Loucy (cell line): ENCODE data around the gene ANKS3.

Experiments
- H2AFZ ChIP-seq: fragments of 200-600 bp; sonication (generic); 2 replicates; pipeline ENCODE4 v1.6.0; 2016; ENCODE audit warnings: antibody characterized with exemption, mild to moderate bottlenecking, low read length, moderate library complexity
- H3F3A ChIP-seq: fragments of 200-600 bp; 2 replicates; pipeline ENCODE4 v1.6.0; 2016; ENCODE audit warnings: antibody characterized with exemption, low read depth, mild to moderate bottlenecking
- H3K27me3 ChIP-seq: fragments of 200-600 bp; sonication (generic); 2 replicates; pipeline ENCODE4 v1.6.1; 2014; ENCODE audit warnings: low read length, mild to moderate bottlenecking; ENCODE audit not compliant: insufficient read depth, poor library complexity, severe bottlenecking
- H3K36me3 ChIP-seq: fragments of 200-600 bp; sonication (generic); 2 replicates; pipeline ENCODE4 v1.6.1; 2016; ENCODE audit warnings: low read length; ENCODE audit not compliant: insufficient read depth
- H3K4me1 ChIP-seq: fragments of 200-600 bp; sonication (generic); 2 replicates; pipeline ENCODE4 v1.5.1; 2014; ENCODE audit warnings: low read length, mild to moderate bottlenecking; ENCODE audit not compliant: insufficient read depth, poor library complexity, severe bottlenecking
- H3K4me2 ChIP-seq: fragments of 200-600 bp; sonication (generic); 2 replicates; pipeline ENCODE4 v1.6.0; 2014; ENCODE audit warnings: antibody characterized with exemption, low read length, low read depth, mild to moderate bottlenecking; ENCODE audit not compliant: poor library complexity, severe bottlenecking
- H3K4me3 ChIP-seq: fragments of 200-600 bp; sonication (generic); 2 replicates; pipeline ENCODE4 v1.5.1; 2014; ENCODE audit warnings: low read length, mild to moderate bottlenecking, mixed read lengths; ENCODE audit not compliant: poor library complexity, severe bottlenecking
- H3K79me2 ChIP-seq: fragments of 200-600 bp; sonication (generic); 2 replicates; pipeline ENCODE4 v1.6.1; 2014; ENCODE audit warnings: low read length; ENCODE audit not compliant: insufficient read depth
- H3K9ac ChIP-seq: fragments of 200-600 bp; sonication (generic); 2 replicates; pipeline ENCODE4 v1.6.0; 2014; ENCODE audit warnings: mild to moderate bottlenecking, low read depth, low read length, moderate library complexity; ENCODE audit not compliant: poor library complexity, severe bottlenecking
- H3K9me2 ChIP-seq: fragments of 200-600 bp; sonication (generic); replicated peaks from 2 replicates; pipeline ENCODE4 v1.6.1; 2016; ENCODE audit warnings: low read depth, low read length, mixed read lengths
- H3K9me3 ChIP-seq: fragments of 200-600 bp; sonication (generic); 2 replicates; pipeline ENCODE4 v1.6.1; 2014; ENCODE audit warnings: mild to moderate bottlenecking, antibody characterized with exemption, low read length, low read depth; ENCODE audit not compliant: insufficient read depth
- H4K20me1 ChIP-seq: fragments of 200-600 bp; sonication (generic); 2 replicates; pipeline ENCODE4 v1.6.0; 2014; ENCODE audit warnings: antibody characterized with exemption, low read length, mild to moderate bottlenecking; ENCODE audit not compliant: insufficient read depth, poor library complexity, severe bottlenecking
- CTCF ChIP-seq: fragments of 200-600 bp; sonication (generic); conservative IDR thresholded peaks from 2 replicates; pipeline ENCODE4 v1.5.1; 2014; ENCODE audit warnings: mild to moderate bottlenecking, antibody characterized with exemption, low read length
- EZH2phosphoT487 ChIP-seq: fragments of 200-600 bp; IDR thresholded peaks from 2 replicates; pipeline ENCODE4 v1.6.1; 2018; ENCODE audit warnings: antibody characterized with exemption, mild to moderate bottlenecking, moderate library complexity, borderline replicate concordance

Gene ANKS3

GRCh38 chr16:4700380-4700996 lies 33.6 kb downstream of the ANKS3 start:
- no peaks in the 10 kb centered on the region for H3K27me3 ChIP-seq

DNA sequence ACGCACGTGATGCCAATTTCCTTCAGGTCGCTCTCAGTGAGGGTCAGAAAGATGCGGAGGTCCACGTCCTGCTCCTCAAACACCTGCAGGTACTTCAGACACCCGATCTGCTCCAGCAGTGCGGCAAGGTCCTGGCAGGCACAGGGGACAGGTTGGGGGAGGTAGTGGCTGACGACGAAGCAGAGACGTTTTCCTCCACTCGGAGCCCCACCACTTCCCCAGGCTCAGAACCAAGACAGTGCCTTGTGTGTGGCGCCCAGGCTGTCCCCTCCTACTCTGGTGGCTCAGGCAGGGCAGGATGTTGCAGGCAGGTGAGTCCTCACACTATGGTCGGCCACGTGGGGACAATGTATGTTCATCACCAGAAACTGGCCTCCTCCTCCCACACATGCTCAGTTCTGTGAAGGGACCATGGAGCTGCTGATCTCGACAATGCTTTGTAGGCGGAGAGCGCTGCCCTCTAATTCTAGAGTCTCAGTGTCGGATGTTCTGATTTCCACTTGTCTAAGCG lies 35.0 kb downstream of the ANKS3 start:
- Histone ChIP-seq H3K4me2 (no peak overlapping the region), H3K4me1 (no peaks in the 10 kb centered on the region), H3K9me2 (no peaks in the 10 kb centered on the region), H3K79me2 (peaks cover 5% of the 10 kb centered on the region; the same call in 1 of the 2 replicates), H3F3A (no peaks in the 10 kb centered on the region), H3K4me3 (no peak overlapping the region), H3K9me3 (no peaks in the 10 kb centered on the region), H3K9ac (no peak overlapping the region), H3K27me3 (no peaks in the 10 kb centered on the region), H2AFZ (no peak overlapping the region), H4K20me1 (no peaks in the 10 kb centered on the region), H3K36me3 (no peaks in the 10 kb centered on the region)
- TF ChIP-seq EZH2phosphoT487, result no peak
- TF ChIP-seq CTCF, result no peak

More at GRCh38 chr16:4700380-4700996, 33.6 kb downstream of the ANKS3 start:
- Histone ChIP-seq H3K9ac (no peak overlapping the region), H3K4me3 (no peak overlapping the region), H2AFZ (no peak overlapping the region), H3F3A (no peaks in the 10 kb centered on the region), H3K79me2 (no peaks in the 10 kb centered on the region), H3K4me2 (no peak overlapping the region), H3K9me3 (no peaks in the 10 kb centered on the region), H3K36me3 (no peaks in the 10 kb centered on the region), H3K4me1 (no peaks in the 10 kb centered on the region), H3K9me2 (no peaks in the 10 kb centered on the region), H4K20me1 (no peaks in the 10 kb centered on the region)
- no peak for TF ChIP-seq CTCF
- TF ChIP-seq EZH2phosphoT487, result no peak

DNA sequence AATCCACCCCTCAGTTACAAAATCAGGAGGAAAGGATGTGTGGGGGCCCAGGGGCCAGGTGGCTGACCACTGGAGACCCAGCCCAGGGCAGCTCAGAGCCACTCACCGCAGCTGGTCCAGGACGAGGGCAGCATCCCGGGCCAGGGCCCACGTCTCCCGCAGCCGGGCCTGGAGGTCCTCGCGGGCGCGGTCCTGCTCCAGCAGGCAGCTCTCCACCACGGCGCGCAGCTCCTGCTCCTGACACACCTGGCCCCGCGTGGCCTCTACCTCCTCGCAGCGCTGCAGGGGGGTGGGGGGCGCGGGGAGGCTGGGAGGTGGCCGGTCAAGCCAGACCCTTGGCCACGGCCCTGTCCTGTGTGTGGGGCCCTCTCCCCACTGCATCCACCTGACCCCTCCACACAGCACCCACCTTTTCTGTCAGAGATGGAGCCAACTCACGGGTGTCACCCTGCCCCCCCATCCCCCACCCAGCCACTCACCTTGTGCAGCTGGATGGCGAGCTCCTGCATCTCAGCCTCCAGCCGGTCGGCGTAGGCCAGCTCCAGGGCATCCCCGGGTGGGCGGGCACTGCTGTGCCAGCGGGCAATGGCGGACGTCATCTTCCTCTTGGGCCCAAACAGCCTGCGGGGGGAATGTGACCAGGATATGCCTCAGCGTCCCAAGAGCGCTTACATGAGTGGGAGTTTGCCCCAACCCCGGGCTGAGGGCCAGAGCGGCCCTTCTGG lies 35.6 kb downstream of the ANKS3 start:
- no peaks in the 10 kb centered on the region for H3K4me1 ChIP-seq
- H3K79me2 ChIP-seq, result peaks cover 5% of the 10 kb centered on the region; the same call in 1 of the 2 replicates
- TF ChIP-seq CTCF, result no peak
- no peak for TF ChIP-seq EZH2phosphoT487
- no peak overlapping the region for H3K9ac ChIP-seq
- no peaks in the 10 kb centered on the region for H3F3A ChIP-seq
- H3K9me2 ChIP-seq, result no peaks in the 10 kb centered on the region
- no peaks in the 10 kb centered on the region for H3K36me3 ChIP-seq
- H3K27me3 ChIP-seq, result no peaks in the 10 kb centered on the region
- H4K20me1 ChIP-seq, result no peaks in the 10 kb centered on the region
- no peak overlapping the region for H3K4me2 ChIP-seq
- H3K4me3 ChIP-seq, result no peak overlapping the region
- no peaks in the 10 kb centered on the region for H3K9me3 ChIP-seq
- no peak overlapping the region for H2AFZ ChIP-seq
